ENCODE measurements around the gene TEAD3.
"Not testable (repeated sequence)": the region's sequence is repeated elsewhere in the genome, so short reads cannot be mapped to it uniquely, and the experiment has no call there.

Gene TEAD3

GRCh38 chr6:35445691-35446090 lies 51.2 kb downstream of the TEAD3 start:
- no peak for DNase-seq

GRCh38 chr6:35443341-35444030 lies 53.4 kb downstream of the TEAD3 start:
- no peak for DNase-seq

- DNase-seq = no peak
Observed at GRCh38 chr6:35442693-35443092, 54.2 kb downstream of the TEAD3 start.

GRCh38 chr6:35441642-35442041 lies 55.2 kb downstream of the TEAD3 start:
- no peak for DNase-seq

GRCh38 chr6:35441205-35441604 lies 55.7 kb downstream of the TEAD3 start:
- DNase-seq = no peak

GRCh38 chr6:35439308-35439707 lies 57.6 kb downstream of the TEAD3 start:
- no peak for DNase-seq

GRCh38 chr6:35438378-35439065 lies 58.4 kb downstream of the TEAD3 start:
- not testable (repeated sequence) for DNase-seq

- no peak for DNase-seq
Observed at GRCh38 chr6:35436071-35436857, 60.6 kb downstream of the TEAD3 start.

GRCh38 chr6:35435074-35435837 lies 61.6 kb downstream of the TEAD3 start:
- no peak for DNase-seq

- DNase-seq = not testable (repeated sequence)
Observed at GRCh38 chr6:35432702-35433101, 64.2 kb downstream of the TEAD3 start.

- DNase-seq = no peak
Observed at GRCh38 chr6:35432291-35432690, 64.6 kb downstream of the TEAD3 start.

- DNase-seq = no peak
Observed at GRCh38 chr6:35429463-35429862, 67.4 kb downstream of the TEAD3 start.

GRCh38 chr6:35428421-35429149 lies 68.3 kb downstream of the TEAD3 start:
- no peak for DNase-seq

GRCh38 chr6:35427851-35428321 lies 69.0 kb downstream of the TEAD3 start:
- DNase-seq = no peak

GRCh38 chr6:35427435-35427834 lies 69.4 kb downstream of the TEAD3 start:
- DNase-seq = no peak

- DNase-seq = no peak
Observed at GRCh38 chr6:35426074-35426473, 70.8 kb downstream of the TEAD3 start.

- DNase-seq = no peak
Observed at GRCh38 chr6:35425284-35425683, 71.6 kb downstream of the TEAD3 start.
